HCT116 (cell line): ENCODE measurements around the gene CYP2S1. TPM values are rescaled to one million over a fixed set of nuclear protein-coding genes. Genes with fewer than 3 reads are reported as not detected.

Experiments used
- ATAC-seq: fragments of 200-7000 bp; cut with Tn5 transposase; 2 replicates; pipeline ENCODE4 v1.9.1; 2020; ENCODE audit warnings: mild to moderate bottlenecking, moderate library complexity
- BruUV-seq: library from RNA; stranded (reverse); fragments of 400-500 nt; replicated peaks from 2 replicates; lab custom pipeline; 2021; lab: Mats Ljungman, UMichigan
- CTCF ChIA-PET: fragments of 300-600 bp; sonication (Branson Sonifier 250); formaldehyde crosslinking; loops from one replicate; lab custom pipeline; 2021; ENCODE audit warnings: antibody characterized with exemption; lab: Charles Lee
- POLR2A ChIA-PET: fragments of 300-600, 350-600 bp; sonication (Branson Sonifier 250); formaldehyde crosslinking; loops from one replicate; lab custom pipeline; 2021; ENCODE audit warnings: antibody characterized with exemption; lab: Charles Lee
- RAD21 ChIA-PET, 2 experiments: fragments of 300-600 bp; sonication (Branson Sonifier 250); formaldehyde crosslinking; loops; one replicate each; lab custom pipeline; 2023; ENCODE audit warnings: low total read pairs in 2 of 2; ENCODE audit not compliant: uncharacterized antibody in 2 of 2, unreplicated experiment in 2 of 2, low non-redundant PET in 1 of 2; lab: Charles Lee
- DNase-seq: peaks from one replicate; pipeline ENCODE4 v3.0.0-alpha.2; 2010; ENCODE audit warnings: low read depth, low spot score
- H2AFZ ChIP-seq: fragments of 200-600 bp; shearing (Covaris generic), sonication (generic); 2 replicates; pipeline ENCODE4 v1.6.1; 2017; ENCODE audit warnings: low read depth, mixed run types, mixed read lengths, antibody characterized with exemption, low read length; ENCODE audit not compliant: poor library complexity, severe bottlenecking
- H3K27ac ChIP-seq: 2 replicates; pipeline ENCODE4 v1.5.1; 2012; ENCODE audit warnings: low read depth, low read length
- H3K27me3 ChIP-seq: fragments of 200-600 bp; sonication (generic); 2 replicates; pipeline ENCODE4 v1.6.1; 2016; ENCODE audit warnings: mixed run types, low read length, mixed read lengths; ENCODE audit not compliant: insufficient read depth
- H3K36me3 ChIP-seq, 2 experiments: fragments of 200-500 bp in 1 of 2; fragments of 200-600 bp in 1 of 2; sonication (Bioruptor generic) in 1 of 2; sonication (generic) in 1 of 2; 2 replicates each; pipeline versions ENCODE4 v1.5.1 to v1.6.1; 2014 to 2016; ENCODE audit warnings: low read length in 2 of 2, inconsistent platforms in 1 of 2, mixed read lengths in 1 of 2, mixed run types in 1 of 2; ENCODE audit not compliant: insufficient read depth in 2 of 2, control insufficient read depth in 1 of 2
- H3K4me1 ChIP-seq, 2 experiments: fragments of 200-600 bp in 1 of 2; sonication (generic) in 1 of 2; 2 replicates each; pipeline versions ENCODE4 v1.5.1 to v1.6.1; 2012 to 2017; ENCODE audit warnings: low read length in 2 of 2, inconsistent platforms in 1 of 2, mild to moderate bottlenecking in 1 of 2, mixed read lengths in 1 of 2, mixed run types in 1 of 2, moderate library complexity in 1 of 2; ENCODE audit not compliant: insufficient read depth in 2 of 2, control insufficient read depth in 1 of 2
- H3K4me2 ChIP-seq: fragments of 200-600 bp; sonication (generic); 2 replicates; pipeline ENCODE4 v1.6.1; 2017; ENCODE audit warnings: mixed run types, low read length, mixed read lengths
- H3K4me3 ChIP-seq, 2 experiments: fragments of 200-600 bp in 1 of 2; sonication (generic) in 1 of 2; replicated peaks in 1 of 2; 2 replicates each; pipeline ENCODE4 v1.5.1; 2011 to 2016; ENCODE audit warnings: low read length in 2 of 2, control low read depth in 1 of 2, low read depth in 1 of 2, mild to moderate bottlenecking in 1 of 2, mixed read lengths in 1 of 2, mixed run types in 1 of 2
- H3K79me2 ChIP-seq: fragments of 200-600 bp; sonication (generic); 2 replicates; pipeline ENCODE4 v1.6.1; 2017; ENCODE audit warnings: mild to moderate bottlenecking, mixed run types, low read length, moderate library complexity, mixed read lengths; ENCODE audit not compliant: insufficient read depth
- H3K9ac ChIP-seq: fragments of 200-600 bp; sonication (generic); 2 replicates; pipeline ENCODE4 v1.6.1; 2016; ENCODE audit warnings: low read length, mixed read lengths
- H3K9me2 ChIP-seq: fragments of 200-600 bp; sonication (generic), shearing (Covaris generic); 2 replicates; pipeline ENCODE4 v1.6.1; 2017; ENCODE audit warnings: mixed run types, mild to moderate bottlenecking, moderate library complexity; ENCODE audit not compliant: insufficient read depth
- H3K9me3 ChIP-seq, 2 experiments: fragments of 200-500 bp in 1 of 2; fragments of 200-600 bp in 1 of 2; sonication (Bioruptor generic) in 1 of 2; sonication (generic) in 1 of 2; 2 replicates each; pipeline ENCODE4 v1.6.1; 2014 to 2017; ENCODE audit warnings: low read length in 2 of 2, mixed read lengths in 2 of 2, inconsistent platforms in 1 of 2, low read depth in 1 of 2, mild to moderate bottlenecking in 1 of 2, mixed run types in 1 of 2, moderate library complexity in 1 of 2; ENCODE audit not compliant: control insufficient read depth in 1 of 2, insufficient read depth in 1 of 2
- H4K20me1 ChIP-seq: fragments of 200-600 bp; sonication (generic), shearing (Covaris generic); 2 replicates; pipeline ENCODE4 v1.6.1; 2017; ENCODE audit warnings: mixed run types, mild to moderate bottlenecking, moderate library complexity; ENCODE audit not compliant: insufficient read depth
- JUND ChIP-seq: IDR thresholded peaks from 2 replicates; pipeline ENCODE4 v1.6.1; 2012
- RAD21 ChIP-seq: IDR thresholded peaks from 2 replicates; pipeline ENCODE4 v1.6.1; 2012; ENCODE audit warnings: low read depth, mild to moderate bottlenecking
- REST ChIP-seq: IDR thresholded peaks from 2 replicates; pipeline ENCODE4 v1.6.1; 2012; ENCODE audit warnings: low read depth
- TCF7L2 ChIP-seq: IDR thresholded peaks from 2 replicates; pipeline ENCODE4 v1.7.0; 2011; ENCODE audit warnings: borderline replicate concordance, inconsistent platforms; ENCODE audit not compliant: insufficient read depth, insufficient read length; ENCODE audit errors: extremely low read depth
- ZFX ChIP-seq: fragments of 450-650 bp; IDR thresholded peaks from 2 replicates; pipeline ENCODE4 v1.6.1; 2017
- intact Hi-C: fragments of 100-400 bp; cut with micrococcal nuclease; formaldehyde crosslinking; loops from 2 replicates; pipeline ENCODE4 v1.10.0; 2022
- total RNA-seq: library from RNA; stranded (reverse); gene quantifications from one replicate; pipeline ENCODE4 v1.2.1, GENCODE V29; 2021; ENCODE audit not compliant: unreplicated experiment

CYP2S1 gene
- total RNA-seq, 1 experiment from 2014 or later: 17.6 TPM

GRCh38 chr19:41226874-41227390 is 33.9 kb downstream of the CYP2S1 start:
- H3K36me3 ChIP-seq: peaks cover 0 to 15% of the 10 kb centered on the region in 2 experiments; a peak in 1 of 4 replicates
- BruUV-seq: TSS peak; percentile 18
- H3K4me3 ChIP-seq: peak overlapping the region in 1 of 2 experiments; percentile 50; a peak in 2 of 4 replicates
- ATAC-seq (no peak), DNase-seq (no peak)
- H3K9me3 ChIP-seq: no peaks in the 10 kb centered on the region
- H4K20me1 ChIP-seq: no peaks in the 10 kb centered on the region
- RAD21 ChIA-PET: no interaction called here
- CTCF ChIA-PET: interaction anchor here (1.2 kb wide), 1 partner anchor 23 kb away, joined by 4 read pairs; no protein-coding TSS in a partner anchor
- H3K27ac ChIP-seq: peak overlapping the region; percentile 98
- H3K79me2 ChIP-seq: peaks cover 23% of the 10 kb centered on the region; the same call in 1 of the 2 replicates
- H3K9ac ChIP-seq: peak overlapping the region; percentile 73
- TF ChIP-seq JUND: no peak
- no peak for TF ChIP-seq TCF7L2
- TF ChIP-seq ZFX: no peak
- TF ChIP-seq RAD21: no peak
- no peak for TF ChIP-seq REST
- TF ChIP-seq, all 23 proteins: peak for 0
- intact Hi-C loops: loop anchor here (5.0 kb wide), 1 partner anchor 35 kb away; the partner anchor contains the start of gene HNRNPUL1
- H2AFZ ChIP-seq: no peak overlapping the region
- H3K4me1 ChIP-seq: peaks cover 65 to 86% of the 10 kb centered on the region in 2 experiments
- no peaks in the 10 kb centered on the region for H3K27me3 ChIP-seq
- POLR2A ChIA-PET: interaction anchor here (1.2 kb wide), 1 partner anchor 36 kb away, joined by 12 read pairs; the partner anchor contains the start of gene HNRNPUL1
- H3K9me2 ChIP-seq: no peaks in the 10 kb centered on the region
- H3K4me2 ChIP-seq: peak overlapping the region; percentile 98
